HepG2 (cell line): ENCODE results near the gene PYGO2. TPM values are rescaled to one million over a fixed set of nuclear protein-coding genes. Genes with fewer than 3 reads are reported as not detected.

Experiments used
- ARID2 ChIP-seq: sonication (generic); formaldehyde crosslinking; IDR thresholded peaks from 2 replicates; pipeline ENCODE4 v1.8.1; 2022; ENCODE audit warnings: mild to moderate bottlenecking, missing genetic modification reagents, borderline replicate concordance
- GATAD1 ChIP-seq: IDR thresholded peaks from 2 replicates; pipeline ENCODE4 v1.6.1; 2016; ENCODE audit warnings: missing genetic modification reagents, missing compliant biosample characterization
- MEF2D ChIP-seq: sonication (generic); formaldehyde crosslinking; IDR thresholded peaks from 2 replicates; pipeline ENCODE4 v1.5.1; 2020; ENCODE audit warnings: mild to moderate bottlenecking, missing genetic modification reagents
- NR2F6 ChIP-seq, 2 experiments: IDR thresholded peaks; 2 replicates each; pipeline ENCODE4 v1.6.1; 2016; ENCODE audit warnings: antibody characterized with exemption in 1 of 2, mild to moderate bottlenecking in 1 of 2
- NR3C1 ChIP-seq: sonication (generic); formaldehyde crosslinking; IDR thresholded peaks from 2 replicates; pipeline ENCODE4 v1.4.0; 2020; ENCODE audit warnings: missing genetic modification reagents
- SCMH1 ChIP-seq: sonication (generic); formaldehyde crosslinking; IDR thresholded peaks from 2 replicates; pipeline ENCODE4 v1.9.0; 2021; ENCODE audit warnings: missing genetic modification reagents, mild to moderate bottlenecking, borderline replicate concordance
- SP140L ChIP-seq: sonication (generic); formaldehyde crosslinking; IDR thresholded peaks from 2 replicates; pipeline ENCODE4 v1.4.0; 2020; ENCODE audit warnings: missing genetic modification reagents, borderline replicate concordance
- THAP11 ChIP-seq: IDR thresholded peaks from 2 replicates; pipeline ENCODE4 v1.6.1; 2016; ENCODE audit warnings: missing biosample characterization, missing genetic modification reagents
- ZBTB42 ChIP-seq: sonication (generic); formaldehyde crosslinking; IDR thresholded peaks from 2 replicates; pipeline ENCODE4 v1.5.0; 2020; ENCODE audit warnings: mild to moderate bottlenecking, missing genetic modification reagents
- ZFP90 ChIP-seq: sonication (generic); formaldehyde crosslinking; IDR thresholded peaks from 2 replicates; pipeline ENCODE4 v1.8.0; 2022; ENCODE audit warnings: missing genetic modification reagents, mild to moderate bottlenecking, inconsistent platforms, borderline replicate concordance
- ZFY ChIP-seq: sonication (generic); formaldehyde crosslinking; IDR thresholded peaks from 2 replicates; pipeline ENCODE4 v1.4.0; 2020; ENCODE audit warnings: missing genetic modification reagents
- ZNF292 ChIP-seq: sonication (generic); formaldehyde crosslinking; IDR thresholded peaks from 2 replicates; pipeline ENCODE4 v1.8.1; 2022; ENCODE audit warnings: mild to moderate bottlenecking, low read depth, missing genetic modification reagents, borderline replicate concordance
- ZNF44 ChIP-seq: sonication (generic); formaldehyde crosslinking; IDR thresholded peaks from 2 replicates; pipeline ENCODE4 v1.5.1; 2020; ENCODE audit warnings: mild to moderate bottlenecking, missing genetic modification reagents
- ZNF879 ChIP-seq: sonication (generic); formaldehyde crosslinking; IDR thresholded peaks from 2 replicates; pipeline ENCODE4 v1.8.1; 2023; ENCODE audit warnings: missing genetic modification reagents
- polyA plus RNA-seq, 8 experiments: library from polyadenylated mRNA; depleted of rRNA in 3 of 8; stranded (reverse) in 7 of 8; unstranded in 1 of 8; fragments of >200 nt; fragmentation: Illumina TruSeq in 4 of 8; extraction: Trizol in 4 of 8; gene quantifications; 2 replicates each; pipeline versions ENCODE4 v1.2.1 to v1.2.3, GENCODE V29; 2011 to 2016; ENCODE audit warnings: low read depth in 4 of 8, missing spikeins in 1 of 8, mixed read lengths in 1 of 8; ENCODE audit not compliant: insufficient read depth in 1 of 8
- total RNA-seq, 5 experiments: library from RNA; depleted of rRNA; stranded (reverse); fragments of >200 nt; fragmentation: Illumina TruSeq; extraction: Trizol; gene quantifications; 2 replicates each; pipeline ENCODE4 v1.2.3, GENCODE V29; 2016; ENCODE audit warnings: low read depth in 1 of 5
- TF ChIP-seq, protein P1 (sequence below): IDR thresholded peaks from 2 replicates; pipeline ENCODE4 v1.6.1; 2016; ENCODE audit warnings: missing compliant biosample characterization, missing genetic modification reagents, borderline replicate concordance
- TF ChIP-seq, protein P2 (sequence below): IDR thresholded peaks from 2 replicates; pipeline ENCODE4 v1.6.1; 2016
- TF ChIP-seq, protein P3 (sequence below): sonication (generic); formaldehyde crosslinking; IDR thresholded peaks from 2 replicates; pipeline ENCODE4 v1.4.0; 2020; ENCODE audit warnings: missing genetic modification reagents, mild to moderate bottlenecking, borderline replicate concordance
- TF ChIP-seq, protein P4 (sequence below): sonication (generic); formaldehyde crosslinking; IDR thresholded peaks from 2 replicates; pipeline ENCODE4 v1.5.0; 2020; ENCODE audit warnings: missing genetic modification reagents
- TF ChIP-seq, protein P5 (sequence below): sonication (generic); formaldehyde crosslinking; IDR thresholded peaks from 2 replicates; pipeline ENCODE4 v1.8.1; 2023; ENCODE audit warnings: mild to moderate bottlenecking, missing genetic modification reagents
- TF ChIP-seq, protein P6 (sequence below): sonication (generic); formaldehyde crosslinking; IDR thresholded peaks from 2 replicates; pipeline ENCODE4 v1.4.0; 2020; ENCODE audit warnings: missing genetic modification reagents

The PYGO2 gene
- total and polyA plus RNA-seq, 2 of the 13 experiments (the other 11 are each of a cell fraction or from before 2014, with no cell fraction given) = 20.3 to 21.8 TPM

DNA sequence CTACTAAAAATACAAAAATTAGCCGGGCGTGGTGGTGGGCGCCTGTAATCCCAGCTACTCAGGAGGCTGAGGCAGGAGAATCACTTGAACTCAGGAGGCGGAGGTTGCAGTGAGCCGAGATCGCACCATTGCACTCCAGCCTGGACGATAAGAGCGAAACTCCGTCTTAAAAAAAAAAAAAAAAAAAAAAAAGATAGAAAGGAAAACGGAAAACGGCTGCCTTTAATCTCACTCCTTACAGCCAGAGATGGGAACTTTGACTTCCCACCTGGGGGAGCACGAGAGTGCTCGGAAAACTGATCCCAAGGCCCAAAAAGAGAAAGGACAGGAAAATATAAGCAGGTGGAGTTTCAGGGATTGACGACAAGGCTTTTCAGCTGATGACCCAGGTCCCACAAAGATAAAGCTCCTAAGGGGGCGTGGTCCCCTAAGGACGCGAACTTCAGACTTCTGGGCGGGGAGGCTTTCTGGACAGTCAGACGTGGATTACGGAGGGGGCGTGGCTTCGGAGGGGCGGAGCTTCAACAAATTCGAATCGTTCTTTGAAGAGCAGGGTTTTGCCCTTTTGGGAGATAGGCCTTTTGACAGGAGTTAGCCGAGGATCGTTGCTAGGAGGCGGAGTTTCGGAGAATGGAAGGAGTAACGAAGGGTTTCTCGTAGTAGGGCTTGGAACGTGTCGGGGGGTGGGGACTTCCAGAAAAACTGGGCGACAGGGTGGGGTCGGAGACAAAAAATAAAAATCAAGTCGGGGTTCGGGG lies 11.9 kb upstream of the PYGO2 start (continued):
- TF ChIP-seq, protein P1, sequence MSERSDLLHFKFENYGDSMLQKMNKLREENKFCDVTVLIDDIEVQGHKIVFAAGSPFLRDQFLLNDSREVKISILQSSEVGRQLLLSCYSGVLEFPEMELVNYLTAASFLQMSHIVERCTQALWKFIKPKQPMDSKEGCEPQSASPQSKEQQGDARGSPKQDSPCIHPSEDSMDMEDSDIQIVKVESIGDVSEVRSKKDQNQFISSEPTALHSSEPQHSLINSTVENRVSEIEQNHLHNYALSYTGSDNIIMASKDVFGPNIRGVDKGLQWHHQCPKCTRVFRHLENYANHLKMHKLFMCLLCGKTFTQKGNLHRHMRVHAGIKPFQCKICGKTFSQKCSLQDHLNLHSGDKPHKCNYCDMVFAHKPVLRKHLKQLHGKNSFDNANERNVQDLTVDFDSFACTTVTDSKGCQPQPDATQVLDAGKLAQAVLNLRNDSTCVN = no peak
- no peak for TF ChIP-seq MEF2D
- no peak for TF ChIP-seq ZNF44 (CRISPR knock-in tag)
- TF ChIP-seq ZFP90 (CRISPR knock-in tag) = no peak
- no peak for TF ChIP-seq SCMH1 (CRISPR knock-in tag)
- TF ChIP-seq ZNF292 (CRISPR knock-in tag) = no peak
- no peak for TF ChIP-seq NR2F6 (IDR thresholded peaks at IDR 0.05)
- TF ChIP-seq NR2F6 (CRISPR knock-in tag; IDR thresholded peaks at IDR 0.05) = peak; percentile 58
- TF ChIP-seq, protein P2, sequence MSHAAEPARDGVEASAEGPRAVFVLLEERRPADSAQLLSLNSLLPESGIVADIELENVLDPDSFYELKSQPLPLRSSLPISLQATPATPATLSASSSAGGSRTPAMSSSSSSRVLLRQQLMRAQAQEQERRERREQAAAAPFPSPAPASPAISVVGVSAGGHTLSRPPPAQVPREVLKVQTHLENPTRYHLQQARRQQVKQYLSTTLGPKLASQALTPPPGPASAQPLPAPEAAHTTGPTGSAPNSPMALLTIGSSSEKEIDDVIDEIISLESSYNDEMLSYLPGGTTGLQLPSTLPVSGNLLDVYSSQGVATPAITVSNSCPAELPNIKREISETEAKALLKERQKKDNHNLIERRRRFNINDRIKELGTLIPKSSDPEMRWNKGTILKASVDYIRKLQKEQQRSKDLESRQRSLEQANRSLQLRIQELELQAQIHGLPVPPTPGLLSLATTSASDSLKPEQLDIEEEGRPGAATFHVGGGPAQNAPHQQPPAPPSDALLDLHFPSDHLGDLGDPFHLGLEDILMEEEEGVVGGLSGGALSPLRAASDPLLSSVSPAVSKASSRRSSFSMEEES (CRISPR knock-in tag) = 0 out of 2 replicates have a peak, but pooled peaks have one; percentile 14
- no peak for TF ChIP-seq THAP11 (CRISPR knock-in tag)
- TF ChIP-seq ZFY (CRISPR knock-in tag) = peak; percentile 17; the same call in 1 of the 2 replicates
- no peak for TF ChIP-seq ZBTB42 (CRISPR knock-in tag)
- TF ChIP-seq, protein P3, sequence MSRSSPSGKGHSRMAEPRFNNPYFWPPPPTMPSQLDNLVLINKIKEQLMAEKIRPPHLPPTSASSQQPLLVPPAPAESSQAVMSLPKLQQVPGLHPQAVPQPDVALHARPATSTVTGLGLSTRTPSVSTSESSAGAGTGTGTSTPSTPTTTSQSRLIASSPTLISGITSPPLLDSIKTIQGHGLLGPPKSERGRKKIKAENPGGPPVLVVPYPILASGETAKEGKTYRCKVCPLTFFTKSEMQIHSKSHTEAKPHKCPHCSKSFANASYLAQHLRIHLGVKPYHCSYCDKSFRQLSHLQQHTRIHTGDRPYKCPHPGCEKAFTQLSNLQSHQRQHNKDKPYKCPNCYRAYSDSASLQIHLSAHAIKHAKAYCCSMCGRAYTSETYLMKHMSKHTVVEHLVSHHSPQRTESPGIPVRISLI (CRISPR knock-in tag) = no peak
- no peak for TF ChIP-seq ZNF879 (CRISPR knock-in tag)
- TF ChIP-seq, protein P4, sequence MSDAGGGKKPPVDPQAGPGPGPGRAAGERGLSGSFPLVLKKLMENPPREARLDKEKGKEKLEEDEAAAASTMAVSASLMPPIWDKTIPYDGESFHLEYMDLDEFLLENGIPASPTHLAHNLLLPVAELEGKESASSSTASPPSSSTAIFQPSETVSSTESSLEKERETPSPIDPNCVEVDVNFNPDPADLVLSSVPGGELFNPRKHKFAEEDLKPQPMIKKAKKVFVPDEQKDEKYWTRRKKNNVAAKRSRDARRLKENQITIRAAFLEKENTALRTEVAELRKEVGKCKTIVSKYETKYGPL (CRISPR knock-in tag) = no peak
- TF ChIP-seq, protein P5, sequence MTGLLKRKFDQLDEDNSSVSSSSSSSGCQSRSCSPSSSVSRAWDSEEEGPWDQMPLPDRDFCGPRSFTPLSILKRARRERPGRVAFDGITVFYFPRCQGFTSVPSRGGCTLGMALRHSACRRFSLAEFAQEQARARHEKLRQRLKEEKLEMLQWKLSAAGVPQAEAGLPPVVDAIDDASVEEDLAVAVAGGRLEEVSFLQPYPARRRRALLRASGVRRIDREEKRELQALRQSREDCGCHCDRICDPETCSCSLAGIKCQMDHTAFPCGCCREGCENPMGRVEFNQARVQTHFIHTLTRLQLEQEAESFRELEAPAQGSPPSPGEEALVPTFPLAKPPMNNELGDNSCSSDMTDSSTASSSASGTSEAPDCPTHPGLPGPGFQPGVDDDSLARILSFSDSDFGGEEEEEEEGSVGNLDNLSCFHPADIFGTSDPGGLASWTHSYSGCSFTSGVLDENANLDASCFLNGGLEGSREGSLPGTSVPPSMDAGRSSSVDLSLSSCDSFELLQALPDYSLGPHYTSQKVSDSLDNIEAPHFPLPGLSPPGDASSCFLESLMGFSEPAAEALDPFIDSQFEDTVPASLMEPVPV (CRISPR knock-in tag) = no peak
- no peak for TF ChIP-seq GATAD1
- no peak for TF ChIP-seq ARID2
- no peak for TF ChIP-seq NR3C1 (CRISPR knock-in tag)
- TF ChIP-seq, protein P6, sequence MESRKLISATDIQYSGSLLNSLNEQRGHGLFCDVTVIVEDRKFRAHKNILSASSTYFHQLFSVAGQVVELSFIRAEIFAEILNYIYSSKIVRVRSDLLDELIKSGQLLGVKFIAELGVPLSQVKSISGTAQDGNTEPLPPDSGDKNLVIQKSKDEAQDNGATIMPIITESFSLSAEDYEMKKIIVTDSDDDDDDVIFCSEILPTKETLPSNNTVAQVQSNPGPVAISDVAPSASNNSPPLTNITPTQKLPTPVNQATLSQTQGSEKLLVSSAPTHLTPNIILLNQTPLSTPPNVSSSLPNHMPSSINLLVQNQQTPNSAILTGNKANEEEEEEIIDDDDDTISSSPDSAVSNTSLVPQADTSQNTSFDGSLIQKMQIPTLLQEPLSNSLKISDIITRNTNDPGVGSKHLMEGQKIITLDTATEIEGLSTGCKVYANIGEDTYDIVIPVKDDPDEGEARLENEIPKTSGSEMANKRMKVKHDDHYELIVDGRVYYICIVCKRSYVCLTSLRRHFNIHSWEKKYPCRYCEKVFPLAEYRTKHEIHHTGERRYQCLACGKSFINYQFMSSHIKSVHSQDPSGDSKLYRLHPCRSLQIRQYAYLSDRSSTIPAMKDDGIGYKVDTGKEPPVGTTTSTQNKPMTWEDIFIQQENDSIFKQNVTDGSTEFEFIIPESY (CRISPR knock-in tag) = no peak
- no peak for TF ChIP-seq SP140L (CRISPR knock-in tag)
